Adrenal gland (tissue), 5 donors: ENCODE measurements around the gene UGT8.

Experiments
- CTCF ChIP-seq, 6 experiments: fragments of 450-650 bp in 4 of 6; fragments of 200-600 bp in 2 of 6; sonication (generic) in 1 of 6; IDR thresholded peaks; 1 replicate in 5 of 6; 2 replicates in 1 of 6; pipeline versions ENCODE4 v1.5.1 to v1.8.0; 2016 to 2021; ENCODE audit warnings: antibody characterized with exemption in 6 of 6, mild to moderate bottlenecking in 2 of 6, moderate library complexity in 1 of 6
- POLR2A ChIP-seq, 2 donors: fragments of 450-650 bp; IDR thresholded peaks; one replicate each; pipeline ENCODE4 v1.6.1; 2017; ENCODE audit warnings: antibody characterized with exemption in 2 of 2, mild to moderate bottlenecking in 2 of 2, moderate library complexity in 1 of 2
- donor health status: DM: no; HTN: no; CAD: no.

GRCh38 chr4:114558446-114559020, 40.1 kb upstream of the UGT8 start:
- no peak for TF ChIP-seq CTCF (IDR thresholded peaks at IDR 0.05)
- no peak for TF ChIP-seq POLR2A (IDR thresholded peaks at IDR 0.05)
